Esophagus muscularis mucosa (tissue), 3 donors: Measurements from ENCODE around the gene SLCO3A1.

Source experiments
- CTCF ChIP-seq, 3 experiments: fragments of 200-600 bp in 2 of 3; fragments of 450-650 bp in 1 of 3; sonication (generic) in 2 of 3; IDR thresholded peaks; one replicate each; pipeline ENCODE4 v1.5.1; 2017 to 2019; ENCODE audit warnings: antibody characterized with exemption in 3 of 3, mild to moderate bottlenecking in 2 of 3, moderate library complexity in 1 of 3
- POLR2A ChIP-seq: fragments of 450-650 bp; IDR thresholded peaks from one replicate; pipeline ENCODE4 v1.6.1; 2017; ENCODE audit warnings: antibody characterized with exemption, moderate library complexity, mild to moderate bottlenecking, low read depth
- POLR2AphosphoS5 ChIP-seq, 2 donors: sonication (generic); formaldehyde crosslinking; IDR thresholded peaks; one replicate each; pipeline ENCODE4 v1.6.1; 2017; ENCODE audit warnings: antibody characterized with exemption in 2 of 2

- TF ChIP-seq CTCF (IDR thresholded peaks at IDR 0.05) (no peak), POLR2A (no peak), POLR2AphosphoS5 (IDR thresholded peaks at IDR 0.05) (no peak)
Measured at GRCh38 chr15:92143765-92144164, 290.3 kb downstream of the SLCO3A1 start.
